ENCODE data around the gene ANKMY1.

DNA sequence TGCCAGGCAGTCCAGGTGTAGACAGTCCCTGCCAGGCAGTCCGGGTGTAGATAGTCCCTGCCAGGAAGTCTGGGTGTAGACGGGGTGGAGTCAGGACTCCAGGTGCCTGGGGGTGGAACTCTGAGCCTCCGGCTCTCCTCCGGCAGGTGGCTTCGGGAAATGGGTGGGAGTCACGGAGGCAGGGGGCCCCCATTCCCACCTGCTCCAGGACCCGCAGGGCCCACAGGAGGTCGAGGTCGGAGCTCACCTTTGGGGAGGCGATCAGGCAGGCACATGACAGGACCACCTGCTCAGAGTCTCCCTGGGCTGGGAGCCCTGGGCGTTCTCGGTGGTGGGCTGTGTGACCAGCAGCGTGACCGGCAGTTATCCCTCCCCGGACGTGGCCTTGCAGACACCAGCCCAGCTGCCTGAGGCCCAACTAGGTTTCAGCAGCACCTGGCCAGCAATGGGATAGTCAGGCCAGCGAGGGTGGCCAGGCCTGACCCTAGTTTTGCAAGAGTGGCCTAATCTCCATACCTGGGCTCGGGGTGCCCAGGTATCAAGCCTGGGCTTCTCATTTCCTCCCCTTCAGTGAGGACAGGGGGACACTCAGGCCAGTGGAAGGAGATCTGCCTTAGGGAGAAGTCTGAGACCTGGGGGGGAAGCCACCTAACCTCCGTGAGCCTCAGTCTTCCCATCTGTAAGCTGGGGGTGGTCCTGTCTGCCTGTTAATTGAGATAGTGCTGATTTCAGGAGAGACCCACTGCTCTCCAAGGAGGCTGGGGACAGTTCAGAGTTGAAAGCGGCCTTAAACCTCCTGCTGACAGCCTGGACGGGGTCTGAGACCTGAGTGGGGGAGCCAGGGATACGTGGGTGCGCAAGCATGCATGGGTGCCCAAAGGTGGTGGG is 109.2 kb downstream of the ANKMY1 start:
- TF ChIP-seq, protein P1, sequence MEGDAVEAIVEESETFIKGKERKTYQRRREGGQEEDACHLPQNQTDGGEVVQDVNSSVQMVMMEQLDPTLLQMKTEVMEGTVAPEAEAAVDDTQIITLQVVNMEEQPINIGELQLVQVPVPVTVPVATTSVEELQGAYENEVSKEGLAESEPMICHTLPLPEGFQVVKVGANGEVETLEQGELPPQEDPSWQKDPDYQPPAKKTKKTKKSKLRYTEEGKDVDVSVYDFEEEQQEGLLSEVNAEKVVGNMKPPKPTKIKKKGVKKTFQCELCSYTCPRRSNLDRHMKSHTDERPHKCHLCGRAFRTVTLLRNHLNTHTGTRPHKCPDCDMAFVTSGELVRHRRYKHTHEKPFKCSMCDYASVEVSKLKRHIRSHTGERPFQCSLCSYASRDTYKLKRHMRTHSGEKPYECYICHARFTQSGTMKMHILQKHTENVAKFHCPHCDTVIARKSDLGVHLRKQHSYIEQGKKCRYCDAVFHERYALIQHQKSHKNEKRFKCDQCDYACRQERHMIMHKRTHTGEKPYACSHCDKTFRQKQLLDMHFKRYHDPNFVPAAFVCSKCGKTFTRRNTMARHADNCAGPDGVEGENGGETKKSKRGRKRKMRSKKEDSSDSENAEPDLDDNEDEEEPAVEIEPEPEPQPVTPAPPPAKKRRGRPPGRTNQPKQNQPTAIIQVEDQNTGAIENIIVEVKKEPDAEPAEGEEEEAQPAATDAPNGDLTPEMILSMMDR (IDR thresholded peaks at IDR 0.05) = no peak
- no peak for TF ChIP-seq ZFX (IDR thresholded peaks at IDR 0.05; ENCODE audit: borderline replicate concordance)

Measured in 22Rv1 (cell line).